Measurements from ENCODE around the gene CDH4. TPM values are rescaled to one million over a fixed set of nuclear protein-coding genes. Genes with fewer than 3 reads are reported as not detected.

CDH4 gene
- total and polyA plus RNA-seq, 2 of the 8 experiments (the other 6 are each of a cell fraction or from before 2014, with no cell fraction given), result 4.3 to 7.9 TPM

- TF ChIP-seq CHD7 (IDR thresholded peaks at IDR 0.05; ENCODE audit: insufficient replicate concordance, low read length), result no peak
- no peak for TF ChIP-seq SIX5 (IDR thresholded peaks at IDR 0.05; ENCODE audit: low read depth, low read length)
- TF ChIP-seq BRCA1 (IDR thresholded peaks at IDR 0.05; ENCODE audit: low read depth, low read length), result no peak
- TF ChIP-seq SIRT6 (IDR thresholded peaks at IDR 0.05; ENCODE audit: low read length), result no peak
- no peak for TF ChIP-seq YY1 (IDR thresholded peaks at IDR 0.05; ENCODE audit: low read depth, low read length)
- TF ChIP-seq TCF12 (IDR thresholded peaks at IDR 0.05; ENCODE audit: low read depth, low read length), result no peak
Measured at GRCh38 chr20:61871160-61871559, 619.1 kb downstream of the CDH4 start (continued).

Measured in H1 (cell line).